Upper lobe of left lung (tissue), 6 donors: ENCODE measurements around the gene THEM4. TPM values are rescaled to one million over a fixed set of nuclear protein-coding genes. Genes with fewer than 3 reads are reported as not detected.

Experiments
- ATAC-seq, 2 donors: fragments of 200-7000 bp; cut with Tn5 transposase; one replicate each; pipeline ENCODE4 v1.9.1; 2022; ENCODE audit warnings: mild to moderate bottlenecking in 2 of 2, moderate library complexity in 2 of 2; ENCODE audit not compliant: low FRiP score in 2 of 2
- DNase-seq, 2 donors: peaks; one replicate each; pipeline ENCODE4 v3.0.0-alpha.2; 2019 to 2020
- H3K27ac ChIP-seq, 4 donors: fragments of 200-600 bp; sonication (generic); one replicate each; pipeline ENCODE4 v1.5.1; 2016 to 2019
- H3K27me3 ChIP-seq, 4 donors: fragments of 200-600 bp; sonication (generic); one replicate each; pipeline ENCODE4 v1.5.1; 2017 to 2019
- H3K36me3 ChIP-seq, 4 donors: fragments of 200-600 bp; sonication (generic); one replicate each; pipeline ENCODE4 v1.5.1; 2016 to 2019
- H3K4me1 ChIP-seq, 4 donors: fragments of 200-600 bp; sonication (generic); one replicate each; pipeline ENCODE4 v1.5.1; 2018 to 2019
- H3K4me3 ChIP-seq, 4 donors: fragments of 200-600 bp; sonication (generic); one replicate each; pipeline ENCODE4 v1.5.1; 2017 to 2019; ENCODE audit warnings: mild to moderate bottlenecking in 2 of 4, moderate library complexity in 1 of 4
- H3K9me3 ChIP-seq, 4 donors: fragments of 200-600 bp; sonication (generic); one replicate each; pipeline ENCODE4 v1.5.1; 2018 to 2019
- EP300 ChIP-seq, 4 donors: sonication (generic); formaldehyde crosslinking; IDR thresholded peaks; one replicate each; pipeline ENCODE4 v1.5.1; 2017; ENCODE audit warnings: antibody characterized with exemption in 4 of 4, control low read depth in 2 of 4
- POLR2A ChIP-seq, 4 donors: fragments of 450-650 bp; IDR thresholded peaks; one replicate each; pipeline ENCODE4 v1.5.1; 2016 to 2017; ENCODE audit warnings: antibody characterized with exemption in 4 of 4, mild to moderate bottlenecking in 2 of 4
- POLR2AphosphoS5 ChIP-seq, 2 donors: sonication (generic); formaldehyde crosslinking; IDR thresholded peaks; one replicate each; pipeline ENCODE4 v1.5.1; 2017; ENCODE audit warnings: antibody characterized with exemption in 2 of 2
- WGBS, 2 donors: methylation state at CpG; one replicate each; pipeline ENCODE4 v1.1.5; 2017 to 2018; 5-methylcytosine and 5-hydroxymethylcytosine counted together
- total RNA-seq, 6 donors: library from RNA; depleted of rRNA in 4 of 6; stranded (reverse); fragments of >200 nt in 4 of 6; gene quantifications; one replicate each; pipeline versions ENCODE4 v1.1.0 to v1.2.1, GENCODE V29; 2016 to 2021
- TF ChIP-seq, protein P1 (sequence below), 6 experiments: fragments of 450-650 bp in 4 of 6; fragments of 200-600 bp in 2 of 6; sonication (generic) in 2 of 6; IDR thresholded peaks; one replicate each; pipeline ENCODE4 v1.5.1; 2016 to 2019; ENCODE audit warnings: antibody characterized with exemption in 6 of 6
- donor health status: DM: no; HTN: no; CAD: no; lungs with moderate emphysema.
- donor health status: DM: no; HTN: yes; CAD: no; lungs with severe emphysema.

The THEM4 gene
- total RNA-seq, 6 donors from 2014 or later: 11.9 to 39.8 (median 15.5) TPM

DNA sequence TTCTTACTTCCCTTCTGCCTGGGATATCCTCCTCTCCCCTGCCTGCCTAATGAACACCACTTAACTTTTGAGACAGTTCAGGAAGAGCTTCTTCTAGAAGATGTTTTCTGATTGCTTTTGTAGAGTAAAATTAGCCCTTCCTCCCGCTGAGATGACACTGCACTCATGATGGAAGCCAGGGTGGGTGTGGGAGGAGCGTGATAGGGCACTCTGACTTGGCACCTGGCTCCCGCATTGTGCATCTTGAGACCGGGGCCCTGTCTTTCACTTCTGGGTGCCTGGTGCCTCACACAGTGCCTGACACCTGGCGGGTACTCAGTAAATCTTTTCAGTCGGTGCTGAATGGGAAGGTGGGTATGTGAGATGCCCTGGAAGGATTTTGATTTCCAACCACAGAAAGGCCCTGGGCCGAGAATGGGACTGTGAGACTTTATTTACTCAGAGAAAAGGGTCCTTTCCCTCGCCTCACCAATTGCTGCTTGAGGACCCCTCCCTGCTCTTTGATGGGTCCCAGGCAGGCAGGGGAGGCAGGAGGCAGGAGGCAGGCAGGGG, 62.5 kb downstream of the THEM4 start:
- H3K27me3 ChIP-seq: no peaks in the 10 kb centered on the region
- 90 to 93% methylated on average over 8 of the region's 8 CpGs for WGBS, 2 donors
- DNase-seq: no peak
- no peak overlapping the region for H3K27ac ChIP-seq
- H3K4me1 ChIP-seq: peaks cover 0 to 18% (median 7%) of the 10 kb centered on the region in 4 donors
- H3K36me3 ChIP-seq: no peaks in the 10 kb centered on the region
- H3K9me3 ChIP-seq: no peaks in the 10 kb centered on the region
- no peak overlapping the region for H3K4me3 ChIP-seq
- no peak for ATAC-seq
- TF ChIP-seq POLR2AphosphoS5 (IDR thresholded peaks at IDR 0.05): no peak
- TF ChIP-seq, protein P1, sequence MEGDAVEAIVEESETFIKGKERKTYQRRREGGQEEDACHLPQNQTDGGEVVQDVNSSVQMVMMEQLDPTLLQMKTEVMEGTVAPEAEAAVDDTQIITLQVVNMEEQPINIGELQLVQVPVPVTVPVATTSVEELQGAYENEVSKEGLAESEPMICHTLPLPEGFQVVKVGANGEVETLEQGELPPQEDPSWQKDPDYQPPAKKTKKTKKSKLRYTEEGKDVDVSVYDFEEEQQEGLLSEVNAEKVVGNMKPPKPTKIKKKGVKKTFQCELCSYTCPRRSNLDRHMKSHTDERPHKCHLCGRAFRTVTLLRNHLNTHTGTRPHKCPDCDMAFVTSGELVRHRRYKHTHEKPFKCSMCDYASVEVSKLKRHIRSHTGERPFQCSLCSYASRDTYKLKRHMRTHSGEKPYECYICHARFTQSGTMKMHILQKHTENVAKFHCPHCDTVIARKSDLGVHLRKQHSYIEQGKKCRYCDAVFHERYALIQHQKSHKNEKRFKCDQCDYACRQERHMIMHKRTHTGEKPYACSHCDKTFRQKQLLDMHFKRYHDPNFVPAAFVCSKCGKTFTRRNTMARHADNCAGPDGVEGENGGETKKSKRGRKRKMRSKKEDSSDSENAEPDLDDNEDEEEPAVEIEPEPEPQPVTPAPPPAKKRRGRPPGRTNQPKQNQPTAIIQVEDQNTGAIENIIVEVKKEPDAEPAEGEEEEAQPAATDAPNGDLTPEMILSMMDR (IDR thresholded peaks at IDR 0.05): no peak
- TF ChIP-seq POLR2A (IDR thresholded peaks at IDR 0.05): no peak
- TF ChIP-seq EP300 (IDR thresholded peaks at IDR 0.05): no peak

DNA sequence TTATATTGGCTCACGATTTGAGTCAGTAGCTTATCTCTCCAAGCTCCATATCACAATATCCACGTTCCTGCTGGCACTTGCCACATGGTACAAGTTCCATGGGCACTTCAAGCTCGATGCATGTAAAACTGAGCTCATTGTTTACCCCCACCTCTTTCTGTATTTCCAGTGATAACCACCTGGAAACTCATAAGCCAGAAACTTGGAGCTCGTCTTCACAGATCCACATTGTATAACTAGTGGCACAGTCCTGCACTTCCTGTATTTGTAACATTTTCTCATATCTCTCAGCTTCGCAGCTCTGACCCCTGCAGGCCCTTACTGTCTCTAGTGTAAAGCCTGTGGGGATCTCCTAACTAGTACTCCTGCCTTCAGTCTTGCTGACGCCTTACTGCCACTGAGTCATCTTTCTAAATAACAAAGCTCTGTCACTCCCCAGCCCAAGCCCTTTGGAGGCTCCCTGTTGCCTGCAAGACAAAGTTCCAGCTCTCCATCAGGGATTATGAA, 63.2 kb downstream of the THEM4 start:
- Histone ChIP-seq H3K4me1 (peaks cover 0 to 18% (median 7%) of the 10 kb centered on the region in 4 donors), H3K9me3 (no peaks in the 10 kb centered on the region), H3K27me3 (no peaks in the 10 kb centered on the region), H3K36me3 (no peaks in the 10 kb centered on the region), H3K4me3 (no peak overlapping the region), H3K27ac (no peak overlapping the region)
- no peak for DNase-seq
- no peak for ATAC-seq
- 49 to 62% methylated on average over 6 of the region's 6 CpGs for WGBS, 2 donors
- TF ChIP-seq POLR2A (IDR thresholded peaks at IDR 0.05) (no peak), POLR2AphosphoS5 (IDR thresholded peaks at IDR 0.05) (no peak), EP300 (IDR thresholded peaks at IDR 0.05) (no peak)
- TF ChIP-seq, protein P1 (IDR thresholded peaks at IDR 0.05): no peak

DNA sequence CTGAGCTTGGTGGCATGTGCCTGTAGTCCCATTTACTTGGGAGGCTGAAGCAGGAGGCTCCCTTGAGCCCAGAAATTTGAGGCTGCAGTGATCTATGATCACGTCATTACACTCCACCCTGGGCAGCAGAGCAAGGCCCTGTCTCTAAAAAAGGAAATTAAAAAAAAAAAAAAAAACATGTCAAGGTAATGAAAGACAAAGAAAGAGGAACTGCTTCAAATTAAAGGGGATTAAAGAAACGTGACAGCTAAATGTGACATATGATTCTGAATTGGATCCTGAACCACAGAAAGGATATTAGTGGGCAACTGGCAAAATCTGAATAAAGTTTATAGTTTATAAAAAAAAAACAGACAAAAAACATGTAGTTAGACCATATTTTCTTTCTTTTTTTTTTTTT, 65.9 kb downstream of the THEM4 start:
- ATAC-seq: no peak
- DNase-seq: no peak
- WGBS, 2 donors: 78 to 79% methylated on average over 2 of the region's 2 CpGs

DNA sequence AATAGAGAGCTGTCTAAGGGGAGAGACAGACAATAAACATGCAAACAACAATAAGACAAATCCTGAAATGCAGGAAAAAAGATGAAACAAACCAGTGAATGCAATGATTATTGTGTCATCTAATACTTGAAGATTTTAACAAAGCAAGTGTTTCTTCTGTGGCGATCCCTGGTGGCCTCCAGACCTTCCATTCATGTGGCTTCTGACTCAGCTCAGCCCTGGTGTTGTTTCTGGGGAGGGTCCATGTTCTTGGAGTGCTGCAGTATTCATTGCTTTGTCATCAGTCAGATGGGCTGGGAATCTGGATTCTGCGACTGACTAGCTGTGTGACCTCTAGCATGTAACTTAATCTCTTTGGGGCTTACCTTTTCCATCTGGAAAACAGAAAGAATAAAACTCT, 68.2 kb downstream of the THEM4 start:
- WGBS, 2 donors: 86 to 98% methylated on average over 2 of the region's 2 CpGs
- H3K27ac ChIP-seq: no peak overlapping the region
- H3K4me3 ChIP-seq: no peak overlapping the region
- no peaks in the 10 kb centered on the region for H3K9me3 ChIP-seq
- H3K4me1 ChIP-seq: peaks cover 24 to 37% (median 32%) of the 10 kb centered on the region in 4 donors
- H3K27me3 ChIP-seq: peaks cover 0 to 25% (median 14%) of the 10 kb centered on the region in 4 donors
- ATAC-seq (no peak), DNase-seq (no peak)
- no peak for TF ChIP-seq POLR2A (IDR thresholded peaks at IDR 0.05)
- no peak for TF ChIP-seq POLR2AphosphoS5 (IDR thresholded peaks at IDR 0.05)
- TF ChIP-seq, protein P1 (IDR thresholded peaks at IDR 0.05): no peak
- no peak for TF ChIP-seq EP300 (IDR thresholded peaks at IDR 0.05)
- no peaks in the 10 kb centered on the region for H3K36me3 ChIP-seq

More for the DNA sequence above, 65.9 kb downstream of the THEM4 start:
- Histone ChIP-seq H3K36me3 (no peaks in the 10 kb centered on the region), H3K9me3 (no peaks in the 10 kb centered on the region), H3K4me1 (peaks cover 18 to 25% (median 23%) of the 10 kb centered on the region in 4 donors), H3K27ac (no peak overlapping the region), H3K4me3 (no peak overlapping the region), H3K27me3 (peaks cover 0 to 15% (median 9%) of the 10 kb centered on the region in 4 donors)
- TF ChIP-seq EP300 (IDR thresholded peaks at IDR 0.05) (no peak), POLR2AphosphoS5 (IDR thresholded peaks at IDR 0.05) (no peak), POLR2A (IDR thresholded peaks at IDR 0.05) (no peak)
- TF ChIP-seq, protein P1 (IDR thresholded peaks at IDR 0.05): no peak

DNA sequence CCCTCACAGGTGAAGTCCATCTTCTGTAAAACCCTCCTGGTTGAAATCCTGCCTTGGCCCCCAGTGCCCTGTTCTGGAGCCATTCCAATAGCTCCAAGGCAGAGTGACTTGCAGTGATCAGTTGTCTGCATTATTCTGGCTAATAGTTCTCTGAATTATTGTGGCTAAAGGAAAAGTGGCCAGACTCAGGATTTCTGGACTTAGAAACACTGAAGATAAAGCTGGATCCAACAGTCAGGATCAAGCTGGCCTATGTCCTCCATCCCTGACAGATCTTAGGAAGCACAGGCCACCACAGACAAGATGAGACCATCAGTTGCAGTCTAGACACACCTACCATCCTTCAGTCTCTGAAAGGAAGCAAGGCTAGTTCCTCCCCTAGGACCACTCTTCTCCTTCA, 68.9 kb downstream of the THEM4 start:
- Histone ChIP-seq H3K27me3 (peaks cover 0 to 25% (median 14%) of the 10 kb centered on the region in 4 donors), H3K9me3 (no peaks in the 10 kb centered on the region), H3K4me1 (peaks cover 24 to 37% (median 32%) of the 10 kb centered on the region in 4 donors), H3K36me3 (no peaks in the 10 kb centered on the region), H3K4me3 (peak overlapping the region in 2 of 4 donors; percentile 52 to 56), H3K27ac (peak overlapping the region in 3 of 4 donors; percentile 34 to 74 (median 56))
- no peak for DNase-seq
- TF ChIP-seq POLR2AphosphoS5 (IDR thresholded peaks at IDR 0.05) (no peak), POLR2A (IDR thresholded peaks at IDR 0.05) (no peak), EP300 (IDR thresholded peaks at IDR 0.05) (no peak)
- TF ChIP-seq, protein P1 (IDR thresholded peaks at IDR 0.05): no peak
- no peak for ATAC-seq
